ENCODE measurements around the gene VSIR. TPM values are rescaled to one million over a fixed set of nuclear protein-coding genes. Genes with fewer than 3 reads are reported as not detected.

Gene VSIR
- total RNA-seq, 1 experiment from 2014 or later = 18.5 TPM

GRCh38 chr10:71721313-71721712 lies 52.0 kb downstream of the VSIR start:
- no peaks in the 10 kb centered on the region for H3K27me3 ChIP-seq (ENCODE audit: insufficient read depth, low read length)
- POLR2A ChIA-PET = no interaction called here
- intact Hi-C loops (cut with micrococcal nuclease) = no loop called here
- H3K36me3 ChIP-seq (ENCODE audit: control insufficient read depth in 1 of 2, insufficient read depth in 2 of 2, low read length in 2 of 2) = no peaks in the 10 kb centered on the region
- no peak for DNase-seq (ENCODE audit: low read depth, low spot score)
- H4K20me1 ChIP-seq (ENCODE audit: insufficient read depth) = no peaks in the 10 kb centered on the region
- TF ChIP-seq SIN3A (IDR thresholded peaks at IDR 0.05; ENCODE audit: low read depth) = no peak
- no peak for TF ChIP-seq EGR1 (IDR thresholded peaks at IDR 0.05; ENCODE audit: low read depth)
- TF ChIP-seq ZFX (IDR thresholded peaks at IDR 0.05) = no peak
- no peak for TF ChIP-seq YY1 (IDR thresholded peaks at IDR 0.05; ENCODE audit: extremely low read depth, insufficient replicate concordance, low read depth, low read length)
- TF ChIP-seq ELF1 (IDR thresholded peaks at IDR 0.05; ENCODE audit: borderline replicate concordance, low read depth) = no peak
- TF ChIP-seq CBX3 (IDR thresholded peaks at IDR 0.05; ENCODE audit: low read depth) = no peak
- no peak for TF ChIP-seq FOSL1 (IDR thresholded peaks at IDR 0.05; ENCODE audit: low read depth)
- no peak for TF ChIP-seq EZH2phosphoT487 (IDR thresholded peaks at IDR 0.05; ENCODE audit: borderline replicate concordance)
- TF ChIP-seq, protein P1, sequence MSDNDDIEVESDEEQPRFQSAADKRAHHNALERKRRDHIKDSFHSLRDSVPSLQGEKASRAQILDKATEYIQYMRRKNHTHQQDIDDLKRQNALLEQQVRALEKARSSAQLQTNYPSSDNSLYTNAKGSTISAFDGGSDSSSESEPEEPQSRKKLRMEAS (IDR thresholded peaks at IDR 0.05) = no peak
- no peak for TF ChIP-seq SRF (IDR thresholded peaks at IDR 0.05; ENCODE audit: low read depth)
- TF ChIP-seq TCF7L2 (IDR thresholded peaks at IDR 0.05; ENCODE audit: borderline replicate concordance, extremely low read depth, insufficient read depth, insufficient read length) = no peak
- RAD21 ChIA-PET (ENCODE audit: low non-redundant PET in 1 of 2, low total read pairs in 2 of 2, uncharacterized antibody in 2 of 2, unreplicated experiment in 2 of 2) = no interaction called here
- ATAC-seq = no peak
- H3K9me3 ChIP-seq (ENCODE audit: control insufficient read depth in 1 of 2, insufficient read depth in 1 of 2, low read depth in 1 of 2, low read length in 2 of 2) = no peaks in the 10 kb centered on the region
- CTCF ChIA-PET = interaction anchor here (1.4 kb wide), 1 partner anchor 25 kb away, joined by 4 read pairs; no protein-coding TSS in a partner anchor
- H3K9me2 ChIP-seq (ENCODE audit: insufficient read depth) = no peaks in the 10 kb centered on the region
- no peaks in the 10 kb centered on the region for H3K79me2 ChIP-seq (ENCODE audit: insufficient read depth, low read length)
- H2AFZ ChIP-seq (ENCODE audit: low read depth, low read length, poor library complexity, severe bottlenecking) = no peak overlapping the region
- H3K27ac ChIP-seq (ENCODE audit: low read depth, low read length) = no peak overlapping the region
- no peak overlapping the region for H3K9ac ChIP-seq (ENCODE audit: low read length)
- H3K4me3 ChIP-seq (replicated peaks in 1 of 2; ENCODE audit: low read depth in 1 of 2, low read length in 2 of 2) = no peak overlapping the region
- H3K4me2 ChIP-seq (ENCODE audit: low read length) = no peak overlapping the region
- no TSS peak for BruUV-seq (replicated peaks)
- H3K4me1 ChIP-seq (ENCODE audit: control insufficient read depth in 1 of 2, insufficient read depth in 2 of 2, low read length in 2 of 2) = peaks cover 0 to 8% of the 10 kb centered on the region in 2 experiments; a peak in 2 of 4 replicates

- CTCF ChIA-PET = interaction anchor here (1.2 to 1.4 kb wide), 2 partner anchors 12 to 24 kb away, joined by 4 read pairs; no protein-coding TSS in a partner anchor
- no peak for TF ChIP-seq EZH2 (IDR thresholded peaks at IDR 0.05)
- TF ChIP-seq, protein P2, sequence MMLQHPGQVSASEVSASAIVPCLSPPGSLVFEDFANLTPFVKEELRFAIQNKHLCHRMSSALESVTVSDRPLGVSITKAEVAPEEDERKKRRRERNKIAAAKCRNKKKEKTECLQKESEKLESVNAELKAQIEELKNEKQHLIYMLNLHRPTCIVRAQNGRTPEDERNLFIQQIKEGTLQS (IDR thresholded peaks at IDR 0.05) = no peak
- TF ChIP-seq RAD21 (IDR thresholded peaks at IDR 0.05; ENCODE audit: low read depth) = no peak
- TF ChIP-seq TCF7L2 (IDR thresholded peaks at IDR 0.05; ENCODE audit: borderline replicate concordance, extremely low read depth, insufficient read depth, insufficient read length) = no peak
- TF ChIP-seq CBX3 (IDR thresholded peaks at IDR 0.05; ENCODE audit: low read depth) = no peak
- TF ChIP-seq, protein P1 (IDR thresholded peaks at IDR 0.05) = no peak
- TF ChIP-seq EZH2phosphoT487 (IDR thresholded peaks at IDR 0.05; ENCODE audit: borderline replicate concordance) = no peak
- no peak for TF ChIP-seq FOSL1 (IDR thresholded peaks at IDR 0.05; ENCODE audit: low read depth)
- no peak for TF ChIP-seq POLR2AphosphoS5 (IDR thresholded peaks at IDR 0.05; ENCODE audit: low read depth, low read length)
- TF ChIP-seq, protein P3, sequence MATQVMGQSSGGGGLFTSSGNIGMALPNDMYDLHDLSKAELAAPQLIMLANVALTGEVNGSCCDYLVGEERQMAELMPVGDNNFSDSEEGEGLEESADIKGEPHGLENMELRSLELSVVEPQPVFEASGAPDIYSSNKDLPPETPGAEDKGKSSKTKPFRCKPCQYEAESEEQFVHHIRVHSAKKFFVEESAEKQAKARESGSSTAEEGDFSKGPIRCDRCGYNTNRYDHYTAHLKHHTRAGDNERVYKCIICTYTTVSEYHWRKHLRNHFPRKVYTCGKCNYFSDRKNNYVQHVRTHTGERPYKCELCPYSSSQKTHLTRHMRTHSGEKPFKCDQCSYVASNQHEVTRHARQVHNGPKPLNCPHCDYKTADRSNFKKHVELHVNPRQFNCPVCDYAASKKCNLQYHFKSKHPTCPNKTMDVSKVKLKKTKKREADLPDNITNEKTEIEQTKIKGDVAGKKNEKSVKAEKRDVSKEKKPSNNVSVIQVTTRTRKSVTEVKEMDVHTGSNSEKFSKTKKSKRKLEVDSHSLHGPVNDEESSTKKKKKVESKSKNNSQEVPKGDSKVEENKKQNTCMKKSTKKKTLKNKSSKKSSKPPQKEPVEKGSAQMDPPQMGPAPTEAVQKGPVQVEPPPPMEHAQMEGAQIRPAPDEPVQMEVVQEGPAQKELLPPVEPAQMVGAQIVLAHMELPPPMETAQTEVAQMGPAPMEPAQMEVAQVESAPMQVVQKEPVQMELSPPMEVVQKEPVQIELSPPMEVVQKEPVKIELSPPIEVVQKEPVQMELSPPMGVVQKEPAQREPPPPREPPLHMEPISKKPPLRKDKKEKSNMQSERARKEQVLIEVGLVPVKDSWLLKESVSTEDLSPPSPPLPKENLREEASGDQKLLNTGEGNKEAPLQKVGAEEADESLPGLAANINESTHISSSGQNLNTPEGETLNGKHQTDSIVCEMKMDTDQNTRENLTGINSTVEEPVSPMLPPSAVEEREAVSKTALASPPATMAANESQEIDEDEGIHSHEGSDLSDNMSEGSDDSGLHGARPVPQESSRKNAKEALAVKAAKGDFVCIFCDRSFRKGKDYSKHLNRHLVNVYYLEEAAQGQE (IDR thresholded peaks at IDR 0.05; ENCODE audit: low read depth) = no peak
- TF ChIP-seq ELF1 (IDR thresholded peaks at IDR 0.05; ENCODE audit: borderline replicate concordance, low read depth) = no peak
- no peak for TF ChIP-seq CEBPB (IDR thresholded peaks at IDR 0.05; ENCODE audit: low read depth)
- TF ChIP-seq EGR1 (IDR thresholded peaks at IDR 0.05; ENCODE audit: low read depth) = no peak
- RAD21 ChIA-PET (ENCODE audit: low non-redundant PET in 1 of 2, low total read pairs in 2 of 2, uncharacterized antibody in 2 of 2, unreplicated experiment in 2 of 2) = no interaction called here
Measured at GRCh38 chr10:71720288-71720687, 53.0 kb downstream of the VSIR start.

More at GRCh38 chr10:71720288-71720687, 53.0 kb downstream of the VSIR start:
- POLR2A ChIA-PET = no interaction called here
- Histone ChIP-seq H3K9me2 (ENCODE audit: insufficient read depth) (no peaks in the 10 kb centered on the region), H3K4me3 (replicated peaks in 1 of 2; ENCODE audit: low read depth in 1 of 2, low read length in 2 of 2) (no peak overlapping the region), H3K79me2 (ENCODE audit: insufficient read depth, low read length) (no peaks in the 10 kb centered on the region), H3K4me2 (ENCODE audit: low read length) (no peak overlapping the region), H3K4me1 (ENCODE audit: control insufficient read depth in 1 of 2, insufficient read depth in 2 of 2, low read length in 2 of 2) (no peaks in the 10 kb centered on the region), H3K27me3 (ENCODE audit: insufficient read depth, low read length) (no peaks in the 10 kb centered on the region), H3K36me3 (ENCODE audit: control insufficient read depth in 1 of 2, insufficient read depth in 2 of 2, low read length in 2 of 2) (no peaks in the 10 kb centered on the region), H3K27ac (ENCODE audit: low read depth, low read length) (no peak overlapping the region), H3K9me3 (ENCODE audit: control insufficient read depth in 1 of 2, insufficient read depth in 1 of 2, low read depth in 1 of 2, low read length in 2 of 2) (no peaks in the 10 kb centered on the region), H3K9ac (ENCODE audit: low read length) (no peak overlapping the region), H2AFZ (ENCODE audit: low read depth, low read length, poor library complexity, severe bottlenecking) (no peak overlapping the region), H4K20me1 (ENCODE audit: insufficient read depth) (no peaks in the 10 kb centered on the region)
- intact Hi-C loops (cut with micrococcal nuclease) = no loop called here
- DNase-seq (ENCODE audit: low read depth, low spot score) (no peak), ATAC-seq (no peak)
- no TSS peak for BruUV-seq (replicated peaks)

Measured in HCT116 (cell line).